ENCODE data around the gene NCOA4.
A peak's percentile ranks its signal among the peaks of the same experiment; 100 is the strongest.

NCOA4 gene

GRCh38 chr10:46022978-46023702 is 7.3 kb downstream of the NCOA4 start:
- no peaks in the 10 kb centered on the region for H3K27me3 ChIP-seq (ENCODE audit: insufficient read depth, poor library complexity, severe bottlenecking)
- TF ChIP-seq POLR2AphosphoS5 (IDR thresholded peaks at IDR 0.05; ENCODE audit: low read depth): peak; percentile 84; the same call in 1 of the 2 replicates
- no peak for TF ChIP-seq CTCF (IDR thresholded peaks at IDR 0.05; ENCODE audit: insufficient read depth, low read length)
- TF ChIP-seq GABPA (IDR thresholded peaks at IDR 0.05; ENCODE audit: low read depth): no peak
- H3K4me3 ChIP-seq (replicated peaks; ENCODE audit: insufficient read depth, low read length): peak overlapping the region; percentile 61
- H3K27ac ChIP-seq (replicated peaks): peak overlapping the region; percentile 73
- DNase-seq (ENCODE audit: low read depth in 1 of 2, low spot score in 1 of 2): peak; percentile 82 to 95

- peak overlapping the region; percentile 35 for H3K4me3 ChIP-seq (replicated peaks; ENCODE audit: insufficient read depth, low read length)
- no peak for TF ChIP-seq SPI1 (IDR thresholded peaks at IDR 0.05; ENCODE audit: borderline replicate concordance, low read depth)
- no peak for TF ChIP-seq POLR2AphosphoS5 (IDR thresholded peaks at IDR 0.05; ENCODE audit: low read depth)
- no peak for TF ChIP-seq CTCF (IDR thresholded peaks at IDR 0.05; ENCODE audit: insufficient read depth, low read length)
- no peak for TF ChIP-seq GABPA (IDR thresholded peaks at IDR 0.05; ENCODE audit: low read depth)
- no peak for TF ChIP-seq REST (IDR thresholded peaks at IDR 0.05; ENCODE audit: insufficient replicate concordance, low read depth)
- no peak for DNase-seq (ENCODE audit: low read depth in 1 of 2, low spot score in 1 of 2)
- peak overlapping the region; percentile 62 for H3K27ac ChIP-seq (replicated peaks)
- no peaks in the 10 kb centered on the region for H3K27me3 ChIP-seq (ENCODE audit: insufficient read depth, poor library complexity, severe bottlenecking)
Observed at GRCh38 chr10:46020344-46020657, 10.1 kb downstream of the NCOA4 start.

- TF ChIP-seq SPI1 (IDR thresholded peaks at IDR 0.05; ENCODE audit: borderline replicate concordance, low read depth): peak; percentile 72; the same call in 1 of the 2 replicates
- TF ChIP-seq REST (IDR thresholded peaks at IDR 0.05; ENCODE audit: insufficient replicate concordance, low read depth): no peak
- DNase-seq (ENCODE audit: low read depth in 1 of 2, low spot score in 1 of 2): peak; percentile 67 to 88
- Histone ChIP-seq H3K27ac (replicated peaks) (peak overlapping the region; percentile 62), H3K4me3 (replicated peaks; ENCODE audit: insufficient read depth, low read length) (peak overlapping the region; percentile 35), H3K27me3 (ENCODE audit: insufficient read depth, poor library complexity, severe bottlenecking) (no peaks in the 10 kb centered on the region)
Observed at GRCh38 chr10:46019569-46020343, 10.7 kb downstream of the NCOA4 start.

GRCh38 chr10:46019177-46019528 is 11.3 kb downstream of the NCOA4 start:
- no peak for TF ChIP-seq REST (IDR thresholded peaks at IDR 0.05; ENCODE audit: insufficient replicate concordance, low read depth)
- no peak for TF ChIP-seq GABPA (IDR thresholded peaks at IDR 0.05; ENCODE audit: low read depth)
- TF ChIP-seq SPI1 (IDR thresholded peaks at IDR 0.05; ENCODE audit: borderline replicate concordance, low read depth): no peak
- TF ChIP-seq POLR2AphosphoS5 (IDR thresholded peaks at IDR 0.05; ENCODE audit: low read depth): no peak
- TF ChIP-seq CTCF (IDR thresholded peaks at IDR 0.05; ENCODE audit: insufficient read depth, low read length): no peak
- Histone ChIP-seq H3K27ac (replicated peaks) (peak overlapping the region; percentile 62; the same call in 1 of the 2 replicates), H3K4me3 (replicated peaks; ENCODE audit: insufficient read depth, low read length) (peak overlapping the region; percentile 35), H3K27me3 (ENCODE audit: insufficient read depth, poor library complexity, severe bottlenecking) (no peaks in the 10 kb centered on the region)
- DNase-seq (ENCODE audit: low read depth in 1 of 2, low spot score in 1 of 2): no peak

Data from HL-60 (cell line).